SU-DHL-6 (cell line): ENCODE results near the gene PCSK1.

Experiments used
- CTCF ChIP-seq: fragments of 200-600 bp; sonication (generic); IDR thresholded peaks from one replicate; pipeline ENCODE4 v1.5.1; 2017; ENCODE audit warnings: antibody characterized with exemption, mild to moderate bottlenecking, low read length, moderate library complexity; ENCODE audit not compliant: insufficient read depth, poor library complexity, severe bottlenecking
- EZH2phosphoT487 ChIP-seq: fragments of 200-600 bp; sonication (generic), shearing (Covaris generic); conservative IDR thresholded peaks from 2 replicates; pipeline ENCODE4 v1.6.1; 2018; ENCODE audit warnings: mild to moderate bottlenecking, antibody characterized with exemption, low read length, moderate library complexity, mixed read lengths

GRCh38 chr5:96377597-96377996 is 55.5 kb downstream of the PCSK1 start:
- TF ChIP-seq CTCF, result no peak
- TF ChIP-seq EZH2phosphoT487, result no peak
